H9 (cell line): ENCODE data around the gene TRIOBP. TPM values are rescaled to one million over a fixed set of nuclear protein-coding genes. Genes with fewer than 3 reads are reported as not detected.

ENCODE experiments used
- DNase-seq: peaks from one replicate; pipeline ENCODE4 v3.0.0-alpha.2; 2017
- H2AFZ ChIP-seq: one replicate; pipeline ENCODE4 v1.6.1; 2013; ENCODE audit warnings: mild to moderate bottlenecking, low read length, control low read depth, moderate library complexity
- H2AK5ac ChIP-seq: 2 replicates; pipeline ENCODE4 v1.6.1; 2013; ENCODE audit warnings: low read length, control low read depth, mixed read lengths; ENCODE audit not compliant: insufficient read length
- H2BK120ac ChIP-seq: one replicate; pipeline ENCODE4 v1.6.1; 2013; ENCODE audit warnings: low read depth, mild to moderate bottlenecking, low read length, control low read depth, inconsistent platforms; ENCODE audit not compliant: poor library complexity, severe bottlenecking
- H2BK12ac ChIP-seq: 2 replicates; pipeline ENCODE4 v1.6.1; 2013; ENCODE audit warnings: low read length, control low read depth, mixed read lengths, low read depth; ENCODE audit not compliant: insufficient read length
- H2BK15ac ChIP-seq: 2 replicates; pipeline ENCODE4 v1.6.1; 2013; ENCODE audit warnings: low read depth, low read length, control low read depth
- H2BK20ac ChIP-seq: one replicate; pipeline ENCODE4 v1.6.1; 2013; ENCODE audit warnings: low read depth, mild to moderate bottlenecking, low read length, control low read depth, inconsistent platforms; ENCODE audit not compliant: poor library complexity, severe bottlenecking
- H2BK5ac ChIP-seq: 2 replicates; pipeline ENCODE4 v1.6.1; 2013; ENCODE audit warnings: low read length, control low read depth, mixed read lengths; ENCODE audit not compliant: insufficient read length
- H3K14ac ChIP-seq: 2 replicates; pipeline ENCODE4 v1.6.1; 2013; ENCODE audit warnings: low read length, control low read depth; ENCODE audit not compliant: insufficient read depth
- H3K18ac ChIP-seq: 2 replicates; pipeline ENCODE4 v1.6.1; 2013; ENCODE audit warnings: low read depth, mild to moderate bottlenecking, mixed read lengths, low read length, control low read depth; ENCODE audit not compliant: insufficient read length
- H3K23ac ChIP-seq: 2 replicates; pipeline ENCODE4 v1.6.1; 2013; ENCODE audit warnings: low read length, control low read depth, mixed read lengths, low read depth; ENCODE audit not compliant: insufficient read length
- H3K23me2 ChIP-seq: 2 replicates; pipeline ENCODE4 v1.6.1; 2013; ENCODE audit warnings: low read depth, mild to moderate bottlenecking, mixed read lengths, low read length, control low read depth; ENCODE audit not compliant: insufficient read length, poor library complexity, severe bottlenecking
- H3K27ac ChIP-seq: 2 replicates; pipeline ENCODE4 v1.5.1; 2013; ENCODE audit warnings: low read length, control low read depth, mixed read lengths, low read depth; ENCODE audit not compliant: insufficient read length
- H3K27me3 ChIP-seq: 2 replicates; pipeline ENCODE4 v1.6.1; 2013; ENCODE audit warnings: low read length, control low read depth, inconsistent platforms; ENCODE audit not compliant: insufficient read depth
- H3K4ac ChIP-seq: 2 replicates; pipeline ENCODE4 v1.6.1; 2013; ENCODE audit warnings: low read depth, mild to moderate bottlenecking, control low read depth, inconsistent platforms, low read length, moderate library complexity
- H3K4me1 ChIP-seq: 2 replicates; pipeline ENCODE4 v1.6.1; 2013; ENCODE audit warnings: low read length, control low read depth, inconsistent platforms; ENCODE audit not compliant: insufficient read depth
- H3K4me2 ChIP-seq: 2 replicates; pipeline ENCODE4 v1.6.1; 2013; ENCODE audit warnings: low read length, control low read depth, mixed read lengths; ENCODE audit not compliant: insufficient read length, insufficient read depth
- H3K56ac ChIP-seq: 2 replicates; pipeline ENCODE4 v1.6.1; 2013; ENCODE audit warnings: low read depth, mild to moderate bottlenecking, mixed read lengths, low read length, control low read depth; ENCODE audit not compliant: insufficient read length
- H3K79me1 ChIP-seq: 2 replicates; pipeline ENCODE4 v1.6.1; 2013; ENCODE audit warnings: low read depth, mild to moderate bottlenecking, moderate library complexity, low read length, control low read depth, inconsistent platforms; ENCODE audit not compliant: insufficient read depth, poor library complexity, severe bottlenecking
- H3K79me2 ChIP-seq: 2 replicates; pipeline ENCODE4 v1.6.1; 2013; ENCODE audit warnings: low read length, control low read depth, inconsistent platforms; ENCODE audit not compliant: insufficient read depth
- H3K9ac ChIP-seq: 2 replicates; pipeline ENCODE4 v1.6.1; 2013; ENCODE audit warnings: low read length, control low read depth, mixed read lengths; ENCODE audit not compliant: insufficient read length; ENCODE audit errors: extremely low read depth
- H3K9me3 ChIP-seq: one replicate; pipeline ENCODE4 v1.6.1; 2013; ENCODE audit warnings: low read depth, low read length, inconsistent platforms; ENCODE audit not compliant: control insufficient read depth
- H3T11ph ChIP-seq: one replicate; pipeline ENCODE4 v1.6.1; 2013; ENCODE audit warnings: mild to moderate bottlenecking, low read length, control low read depth, inconsistent platforms
- H4K20me1 ChIP-seq: one replicate; pipeline ENCODE4 v1.6.1; 2013; ENCODE audit not compliant: control insufficient read depth, insufficient read length, insufficient read depth
- H4K5ac ChIP-seq: 2 replicates; pipeline ENCODE4 v1.6.1; 2013; ENCODE audit warnings: low read depth, mild to moderate bottlenecking, mixed read lengths, low read length, control low read depth; ENCODE audit not compliant: insufficient read length
- H4K8ac ChIP-seq: replicated peaks from 2 replicates; pipeline ENCODE4 v1.6.1; 2013; ENCODE audit warnings: low read length, control low read depth, mixed read lengths, low read depth; ENCODE audit not compliant: insufficient read length
- H4K91ac ChIP-seq: 2 replicates; pipeline ENCODE4 v1.6.1; 2013; ENCODE audit warnings: low read depth, mild to moderate bottlenecking, moderate library complexity, mixed read lengths, low read length, control low read depth; ENCODE audit not compliant: insufficient read length
- H3K27ac Mint-ChIP-seq, 3 experiments: 2 replicates in 2 of 3; 3 replicates in 1 of 3; pipeline ENCODE4 v1.8.0; 2020 to 2021; ENCODE audit warnings: mixed read lengths in 3 of 3, mild to moderate bottlenecking in 1 of 3, moderate library complexity in 1 of 3
- H3K27me3 Mint-ChIP-seq: 2 replicates; pipeline ENCODE4 v1.8.0; 2021; ENCODE audit warnings: low read depth, mild to moderate bottlenecking, moderate library complexity, mixed read lengths
- H3K36me3 Mint-ChIP-seq, 3 experiments: 2 replicates in 2 of 3; 3 replicates in 1 of 3; pipeline ENCODE4 v1.8.0; 2020 to 2021; ENCODE audit warnings: low read depth in 3 of 3, mixed read lengths in 3 of 3; ENCODE audit not compliant: insufficient read depth in 1 of 3
- H3K4me1 Mint-ChIP-seq, 2 experiments: 2 replicates each; pipeline ENCODE4 v1.8.0; 2020; ENCODE audit warnings: mixed read lengths in 2 of 2
- H3K4me3 Mint-ChIP-seq, 2 experiments: 2 replicates in 1 of 2; 3 replicates in 1 of 2; pipeline ENCODE4 v1.8.0; 2020 to 2021; ENCODE audit warnings: mild to moderate bottlenecking in 2 of 2, mixed read lengths in 2 of 2, moderate library complexity in 1 of 2
- H3K9me3 Mint-ChIP-seq, 2 experiments: 2 replicates in 1 of 2; 3 replicates in 1 of 2; pipeline ENCODE4 v1.8.0; 2020; ENCODE audit warnings: mild to moderate bottlenecking in 2 of 2, mixed read lengths in 2 of 2, moderate library complexity in 1 of 2
- WGBS: extraction: QIAGEN DNeasy Blood & Tissue Kit; methylation state at CpG from one replicate; pipeline ENCODE4 v1.1.7; 2013; ENCODE audit warnings: missing lambda C conversion rate, low lambda C conversion rate, mixed read lengths; ENCODE audit not compliant: insufficient read length; ENCODE audit errors: extremely low coverage; 5-methylcytosine and 5-hydroxymethylcytosine counted together
- total RNA-seq: library from RNA; stranded (reverse); gene quantifications from 2 replicates; pipeline ENCODE4 v1.2.1, GENCODE V29; 2021
- TF ChIP-seq, protein P1 (sequence below): fragments of 200-600 bp; sonication (generic); conservative IDR thresholded peaks from 3 replicates; pipeline ENCODE4 v1.8.0; 2021; ENCODE audit warnings: antibody characterized with exemption, mild to moderate bottlenecking

TRIOBP gene
- total RNA-seq, 1 experiment from 2014 or later = 52.7 TPM

DNA sequence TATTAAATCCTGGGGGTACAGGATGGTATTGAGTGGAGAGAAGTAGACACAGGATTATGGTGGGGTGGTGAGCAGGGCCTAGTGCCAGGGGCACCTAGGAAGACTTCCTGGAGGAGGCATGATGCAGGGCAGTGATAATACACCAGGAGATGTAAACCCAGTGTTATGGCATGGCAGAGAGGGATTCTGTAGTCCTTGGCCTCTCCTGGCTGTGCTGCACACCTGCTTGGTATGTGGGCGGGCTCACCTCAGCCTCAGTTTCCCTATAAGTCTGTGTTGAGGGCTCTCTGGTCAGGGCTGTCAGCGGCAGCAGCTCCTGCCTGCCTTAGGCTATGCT is 36.2 kb upstream of the TRIOBP start:
- TF ChIP-seq, protein P1, sequence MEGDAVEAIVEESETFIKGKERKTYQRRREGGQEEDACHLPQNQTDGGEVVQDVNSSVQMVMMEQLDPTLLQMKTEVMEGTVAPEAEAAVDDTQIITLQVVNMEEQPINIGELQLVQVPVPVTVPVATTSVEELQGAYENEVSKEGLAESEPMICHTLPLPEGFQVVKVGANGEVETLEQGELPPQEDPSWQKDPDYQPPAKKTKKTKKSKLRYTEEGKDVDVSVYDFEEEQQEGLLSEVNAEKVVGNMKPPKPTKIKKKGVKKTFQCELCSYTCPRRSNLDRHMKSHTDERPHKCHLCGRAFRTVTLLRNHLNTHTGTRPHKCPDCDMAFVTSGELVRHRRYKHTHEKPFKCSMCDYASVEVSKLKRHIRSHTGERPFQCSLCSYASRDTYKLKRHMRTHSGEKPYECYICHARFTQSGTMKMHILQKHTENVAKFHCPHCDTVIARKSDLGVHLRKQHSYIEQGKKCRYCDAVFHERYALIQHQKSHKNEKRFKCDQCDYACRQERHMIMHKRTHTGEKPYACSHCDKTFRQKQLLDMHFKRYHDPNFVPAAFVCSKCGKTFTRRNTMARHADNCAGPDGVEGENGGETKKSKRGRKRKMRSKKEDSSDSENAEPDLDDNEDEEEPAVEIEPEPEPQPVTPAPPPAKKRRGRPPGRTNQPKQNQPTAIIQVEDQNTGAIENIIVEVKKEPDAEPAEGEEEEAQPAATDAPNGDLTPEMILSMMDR = no peak
- Mint-ChIP-seq H3K4me1 (peaks cover 22 to 23% of the 10 kb centered on the region in 2 experiments), H3K36me3 (peaks cover 3 to 22% (median 19%) of the 10 kb centered on the region in 3 experiments; a peak in 6 of 7 replicates), H3K27me3 (no peaks in the 10 kb centered on the region), H3K4me3 (peak overlapping the region; percentile 88 to 91; a peak in 4 of 5 replicates), H3K9me3 (no peaks in the 10 kb centered on the region; a peak in 1 of 5 replicates), H3K27ac (no peak overlapping the region)
- Histone ChIP-seq H2BK12ac (no peak overlapping the region), H3K56ac (no peak overlapping the region), H2AFZ (no peak overlapping the region), H4K91ac (no peak overlapping the region), H3K23me2 (peaks cover 7% of the 10 kb centered on the region), H2BK15ac (no peak overlapping the region), H3K14ac (no peak overlapping the region), H2AK5ac (no peak overlapping the region), H3K23ac (no peak overlapping the region), H3K27ac (no peak overlapping the region), H4K8ac (no peak overlapping the region), H3K4ac (no peak overlapping the region), H3T11ph (no peak overlapping the region), H3K79me2 (peaks cover 27% of the 10 kb centered on the region; the same call in 1 of the 2 replicates), H2BK120ac (no peak overlapping the region), H2BK20ac (no peak overlapping the region), H3K9ac (no peak overlapping the region), H2BK5ac (no peak overlapping the region), H3K18ac (no peak overlapping the region), H4K5ac (no peak overlapping the region), H3K4me2 (no peak overlapping the region), H3K27me3 (no peaks in the 10 kb centered on the region), H3K9me3 (no peaks in the 10 kb centered on the region), H3K4me1 (peaks cover 2% of the 10 kb centered on the region; the same call in 1 of the 2 replicates), H3K79me1 (peaks cover 15% of the 10 kb centered on the region), H4K20me1 (no peaks in the 10 kb centered on the region)
- WGBS = no CpG with 5 or more reads among the region's 2 CpGs
- no peak for DNase-seq
